Suprapubic skin (tissue), 3 donors: ENCODE results near the gene CPHXL.

Source experiments
- EP300 ChIP-seq: sonication (generic); formaldehyde crosslinking; IDR thresholded peaks from one replicate; pipeline ENCODE4 v1.6.1; 2017; ENCODE audit warnings: antibody characterized with exemption
- POLR2A ChIP-seq, 2 donors: fragments of 450-650 bp; IDR thresholded peaks; one replicate each; pipeline ENCODE4 v1.6.1; 2017; ENCODE audit warnings: antibody characterized with exemption in 2 of 2, mild to moderate bottlenecking in 2 of 2, moderate library complexity in 2 of 2
- TF ChIP-seq, protein P1 (sequence below), 2 donors: fragments of 200-600 bp in 1 of 2; fragments of 450-650 bp in 1 of 2; sonication (generic) in 1 of 2; IDR thresholded peaks; one replicate each; pipeline ENCODE4 v1.5.1; 2016 to 2019; ENCODE audit warnings: antibody characterized with exemption in 2 of 2, mild to moderate bottlenecking in 1 of 2, moderate library complexity in 1 of 2

DNA sequence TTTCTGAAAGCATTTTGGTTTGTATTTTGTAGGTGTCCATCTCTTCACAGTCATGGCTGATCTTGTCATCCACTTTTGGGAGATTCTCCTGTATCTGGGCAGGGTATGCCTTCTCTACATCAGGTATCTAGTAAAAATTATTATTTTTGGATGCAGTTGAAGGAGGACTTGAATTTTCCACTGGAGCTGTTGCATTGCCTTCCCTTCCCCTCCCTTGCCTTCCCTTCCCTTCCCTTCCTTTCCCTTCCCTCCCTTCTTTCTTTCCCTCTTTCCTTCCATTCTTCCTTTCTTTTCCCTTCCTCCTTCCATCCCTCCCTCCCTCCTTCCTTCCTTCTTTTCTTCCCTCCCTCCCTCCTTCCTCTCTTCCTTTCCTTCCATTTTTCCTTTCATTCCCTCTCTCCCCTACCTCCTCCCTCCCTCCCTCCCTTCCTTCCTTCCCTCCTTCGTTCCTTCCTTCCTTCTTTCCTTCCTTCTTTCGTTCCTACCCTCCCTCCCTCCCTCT, 33.8 kb upstream of the CPHXL start:
- TF ChIP-seq POLR2A (IDR thresholded peaks at IDR 0.05) (no peak), EP300 (no peak)
- TF ChIP-seq, protein P1, sequence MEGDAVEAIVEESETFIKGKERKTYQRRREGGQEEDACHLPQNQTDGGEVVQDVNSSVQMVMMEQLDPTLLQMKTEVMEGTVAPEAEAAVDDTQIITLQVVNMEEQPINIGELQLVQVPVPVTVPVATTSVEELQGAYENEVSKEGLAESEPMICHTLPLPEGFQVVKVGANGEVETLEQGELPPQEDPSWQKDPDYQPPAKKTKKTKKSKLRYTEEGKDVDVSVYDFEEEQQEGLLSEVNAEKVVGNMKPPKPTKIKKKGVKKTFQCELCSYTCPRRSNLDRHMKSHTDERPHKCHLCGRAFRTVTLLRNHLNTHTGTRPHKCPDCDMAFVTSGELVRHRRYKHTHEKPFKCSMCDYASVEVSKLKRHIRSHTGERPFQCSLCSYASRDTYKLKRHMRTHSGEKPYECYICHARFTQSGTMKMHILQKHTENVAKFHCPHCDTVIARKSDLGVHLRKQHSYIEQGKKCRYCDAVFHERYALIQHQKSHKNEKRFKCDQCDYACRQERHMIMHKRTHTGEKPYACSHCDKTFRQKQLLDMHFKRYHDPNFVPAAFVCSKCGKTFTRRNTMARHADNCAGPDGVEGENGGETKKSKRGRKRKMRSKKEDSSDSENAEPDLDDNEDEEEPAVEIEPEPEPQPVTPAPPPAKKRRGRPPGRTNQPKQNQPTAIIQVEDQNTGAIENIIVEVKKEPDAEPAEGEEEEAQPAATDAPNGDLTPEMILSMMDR (IDR thresholded peaks at IDR 0.05), result no peak
